ENCODE measurements around the gene SURF2. TPM values are rescaled to one million over a fixed set of nuclear protein-coding genes. Genes with fewer than 3 reads are reported as not detected.

SURF2 gene
- total and polyA plus RNA-seq, 2 donors (not counting 3 experiments of a cell fraction or from before 2014, with no cell fraction given): 10.6 to 14.2 TPM

DNA sequence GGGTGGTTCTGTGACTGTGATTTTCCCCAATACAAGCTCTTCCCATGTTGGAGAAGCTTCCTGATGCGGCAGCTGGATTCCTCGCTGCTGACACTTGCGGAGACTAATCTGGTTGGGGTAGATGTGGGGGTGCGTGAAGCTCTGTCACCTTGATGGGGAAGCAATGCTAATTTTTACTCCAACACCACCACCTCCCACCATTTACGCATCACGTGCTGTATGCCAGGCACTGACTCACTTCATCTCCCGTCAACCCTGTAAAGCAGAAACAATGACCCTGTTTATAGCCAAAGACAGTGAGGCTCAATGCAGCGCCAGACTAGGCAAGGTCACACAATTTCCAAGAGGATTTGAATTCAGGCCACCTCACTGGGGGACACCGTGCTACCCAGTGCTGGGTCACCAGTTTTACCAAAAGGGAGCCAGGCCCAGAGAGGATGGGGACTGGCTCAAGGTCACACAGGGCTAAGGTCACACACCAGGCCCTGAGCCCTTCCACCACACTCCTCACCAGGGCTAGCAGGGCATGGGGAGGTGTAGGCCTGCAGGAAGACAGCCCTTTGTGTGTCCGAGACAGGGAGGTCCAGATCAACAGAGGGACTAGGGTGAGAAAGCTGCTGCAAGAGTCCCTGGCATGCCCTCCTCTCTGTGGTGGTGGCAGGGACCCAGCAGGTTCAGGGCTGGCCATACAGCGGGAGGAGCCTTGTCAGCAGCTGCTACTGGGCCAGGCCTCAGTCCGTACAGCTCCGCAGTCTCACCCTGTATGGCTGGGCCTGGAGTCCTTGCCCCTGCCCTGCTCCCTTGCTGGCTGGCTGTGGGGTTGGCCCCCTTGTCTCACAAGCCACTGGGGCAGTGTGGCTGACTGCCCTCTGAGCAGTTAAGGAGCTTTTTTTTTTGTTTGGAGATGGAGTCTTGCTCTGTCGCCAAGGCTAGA is 23.1 kb downstream of the SURF2 start:
- H3K79me2 ChIP-seq (ENCODE audit: control insufficient read depth, insufficient read depth, low read length): peaks cover 14% of the 10 kb centered on the region
- intact Hi-C loops (cut with micrococcal nuclease) (no loop called here), dilution Hi-C loops (cut with MboI; ENCODE audit: extremely low pct_ligation_motif_present, low sequenced_read_pairs) (no loop called here)
- peaks cover 6% of the 10 kb centered on the region for H3K4me1 ChIP-seq (ENCODE audit: control insufficient read depth, extremely low read depth, insufficient read depth, low read length)
- no peaks in the 10 kb centered on the region for H4K20me1 ChIP-seq (replicated peaks; ENCODE audit: control insufficient read depth, extremely low read depth, insufficient read depth, low read length)
- no peaks in the 10 kb centered on the region for H3K36me3 ChIP-seq (ENCODE audit: control insufficient read depth in 2 of 2, extremely low read depth in 1 of 2, insufficient read depth in 2 of 2, low read length in 2 of 2)
- no peak for DNase-seq (ENCODE audit: low read depth, low spot score)
- CTCF ChIA-PET: interaction anchor here (1.0 to 3.2 kb wide), 3 partner anchors 50 to 107 kb away, joined by 3 to 10 read pairs (median 3); partner anchors contain the start of gene SLC2A6
- POLR2A ChIA-PET: no interaction called here
- FAIRE-seq: no peak
- no peak for TF ChIP-seq MYC (IDR thresholded peaks at IDR 0.05; ENCODE audit: low read depth, low read length)
- no peak for TF ChIP-seq POLR2A (IDR thresholded peaks at IDR 0.05; ENCODE audit: low read depth, low read length)
- no peak for TF ChIP-seq JUN (IDR thresholded peaks at IDR 0.05; ENCODE audit: borderline replicate concordance, insufficient read depth, insufficient read length, low read depth)
- TF ChIP-seq, protein P1, sequence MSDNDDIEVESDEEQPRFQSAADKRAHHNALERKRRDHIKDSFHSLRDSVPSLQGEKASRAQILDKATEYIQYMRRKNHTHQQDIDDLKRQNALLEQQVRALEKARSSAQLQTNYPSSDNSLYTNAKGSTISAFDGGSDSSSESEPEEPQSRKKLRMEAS (IDR thresholded peaks at IDR 0.05; ENCODE audit: insufficient read depth, insufficient read length): no peak
- TF ChIP-seq EZH2 (IDR thresholded peaks at IDR 0.05; ENCODE audit: borderline replicate concordance, low read depth, low read length, severe bottlenecking): no peak
- TF ChIP-seq FOS (IDR thresholded peaks at IDR 0.05; ENCODE audit: borderline replicate concordance, insufficient read depth, low read length): no peak
- TF ChIP-seq, protein P2, sequence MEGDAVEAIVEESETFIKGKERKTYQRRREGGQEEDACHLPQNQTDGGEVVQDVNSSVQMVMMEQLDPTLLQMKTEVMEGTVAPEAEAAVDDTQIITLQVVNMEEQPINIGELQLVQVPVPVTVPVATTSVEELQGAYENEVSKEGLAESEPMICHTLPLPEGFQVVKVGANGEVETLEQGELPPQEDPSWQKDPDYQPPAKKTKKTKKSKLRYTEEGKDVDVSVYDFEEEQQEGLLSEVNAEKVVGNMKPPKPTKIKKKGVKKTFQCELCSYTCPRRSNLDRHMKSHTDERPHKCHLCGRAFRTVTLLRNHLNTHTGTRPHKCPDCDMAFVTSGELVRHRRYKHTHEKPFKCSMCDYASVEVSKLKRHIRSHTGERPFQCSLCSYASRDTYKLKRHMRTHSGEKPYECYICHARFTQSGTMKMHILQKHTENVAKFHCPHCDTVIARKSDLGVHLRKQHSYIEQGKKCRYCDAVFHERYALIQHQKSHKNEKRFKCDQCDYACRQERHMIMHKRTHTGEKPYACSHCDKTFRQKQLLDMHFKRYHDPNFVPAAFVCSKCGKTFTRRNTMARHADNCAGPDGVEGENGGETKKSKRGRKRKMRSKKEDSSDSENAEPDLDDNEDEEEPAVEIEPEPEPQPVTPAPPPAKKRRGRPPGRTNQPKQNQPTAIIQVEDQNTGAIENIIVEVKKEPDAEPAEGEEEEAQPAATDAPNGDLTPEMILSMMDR (IDR thresholded peaks at IDR 0.05; ENCODE audit: extremely low read depth in 1 of 2, insufficient read depth in 1 of 2, low read depth in 1 of 2, low read length in 2 of 2): no peak
- TF ChIP-seq GATA2 (IDR thresholded peaks at IDR 0.05; ENCODE audit: insufficient read depth, insufficient read length, low read depth, low read length): no peak
- no peak for TF ChIP-seq POLR2AphosphoS5 (IDR thresholded peaks at IDR 0.05; ENCODE audit: insufficient read depth, low read depth, low read length)
- no peak overlapping the region for H3K27ac ChIP-seq (ENCODE audit: insufficient read depth, low read depth, low read length)
- no TSS peak for BruUV-seq (replicated peaks)
- H3K9me3 ChIP-seq (replicated peaks; ENCODE audit: control insufficient read depth, insufficient read depth, low read length): no peaks in the 10 kb centered on the region
- no peak overlapping the region for H2AFZ ChIP-seq (ENCODE audit: low read depth, low read length)
- H3K4me2 ChIP-seq (ENCODE audit: insufficient read depth, low read length): no peak overlapping the region
- H3K4me3 ChIP-seq (replicated peaks in 1 of 3; ENCODE audit: insufficient read depth in 1 of 3, low read depth in 1 of 3, low read length in 3 of 3): no peak overlapping the region
- H3K9me1 ChIP-seq (replicated peaks; ENCODE audit: control insufficient read depth, extremely low read depth, insufficient read depth, low read length): no peaks in the 10 kb centered on the region
- H3K27me3 ChIP-seq (ENCODE audit: control insufficient read depth in 2 of 2, insufficient read depth in 2 of 2, low read length in 2 of 2): no peaks in the 10 kb centered on the region
- no peak overlapping the region for H3K9ac ChIP-seq (replicated peaks; ENCODE audit: extremely low read depth, insufficient read depth, low read length)
